ENCODE measurements around the gene FHOD3.

The FHOD3 gene

DNA sequence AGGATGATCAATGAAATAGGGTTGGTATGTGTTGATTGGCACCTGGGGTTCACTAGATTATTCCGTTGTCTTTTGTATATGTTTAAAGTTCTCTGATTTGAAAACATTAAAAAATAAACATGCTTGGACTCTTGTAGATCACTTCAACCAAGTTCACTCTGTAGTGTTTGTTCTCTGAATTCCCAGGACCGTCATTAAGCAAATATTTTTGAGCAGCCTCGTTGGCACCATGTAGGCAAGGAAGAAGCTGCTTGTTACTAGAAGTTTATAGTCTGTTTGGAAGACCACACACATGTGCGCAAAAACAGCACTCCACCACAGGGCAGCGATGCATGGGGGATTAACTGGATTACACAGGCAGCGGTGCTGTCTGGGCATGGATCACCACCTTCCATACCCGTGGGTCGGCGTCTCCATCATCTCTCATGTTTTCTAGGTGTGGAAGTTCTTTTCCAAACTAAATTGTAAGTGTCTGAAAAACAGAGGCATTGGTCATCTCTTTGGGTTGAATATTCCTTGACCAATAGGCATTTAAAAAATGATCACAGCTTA lies 212.2 kb downstream of the FHOD3 start:
- H3K27me3 ChIP-seq (ENCODE audit: insufficient read depth, low read length) = no peaks in the 10 kb centered on the region; the same call in 1 of the 2 replicates
- H3K4me1 ChIP-seq (ENCODE audit: control insufficient read depth, insufficient read depth, low read length, unreplicated experiment) = no peaks in the 10 kb centered on the region

DNA sequence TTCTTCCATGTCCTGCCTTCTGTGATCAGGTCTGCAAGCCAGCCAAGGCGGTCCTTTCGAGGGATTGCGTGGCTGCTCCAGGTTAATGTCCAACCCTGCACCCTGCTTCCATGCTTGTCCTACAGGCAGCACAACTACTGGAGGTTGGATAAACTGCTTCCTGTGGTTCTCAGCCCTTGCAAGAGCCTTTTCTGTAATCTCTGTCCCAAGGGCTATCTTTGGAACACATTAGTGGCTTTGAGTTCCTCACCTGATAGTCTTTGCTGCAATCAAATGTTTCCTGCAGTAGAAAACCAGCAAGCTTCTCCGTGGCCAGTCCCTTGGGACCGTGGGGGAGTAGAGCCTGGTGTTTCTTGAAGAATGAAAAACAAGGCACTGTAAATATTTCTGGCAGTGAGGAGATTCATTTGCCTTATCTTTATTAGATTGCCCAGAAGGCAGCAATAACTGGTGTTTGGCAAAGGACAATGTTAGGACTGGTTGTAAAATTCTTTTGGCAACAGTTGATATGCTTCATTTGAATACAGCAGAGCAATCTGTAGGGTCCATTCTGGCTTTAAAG lies 214.4 kb downstream of the FHOD3 start:
- Histone ChIP-seq H3K27ac (ENCODE audit: low read depth, low read length) (no peak overlapping the region), H3K4me1 (ENCODE audit: control insufficient read depth, insufficient read depth, low read length, unreplicated experiment) (no peaks in the 10 kb centered on the region), H3K36me3 (ENCODE audit: insufficient read depth, low read length) (no peaks in the 10 kb centered on the region), H3K4me3 (ENCODE audit: low read depth, low read length) (no peak overlapping the region), H2AFZ (ENCODE audit: low read length, unreplicated experiment) (no peak overlapping the region), H3K27me3 (ENCODE audit: insufficient read depth, low read length) (no peaks in the 10 kb centered on the region), H3K79me2 (ENCODE audit: control insufficient read depth, insufficient read depth, low read length, unreplicated experiment) (no peaks in the 10 kb centered on the region)

More for the DNA sequence above, 212.2 kb downstream of the FHOD3 start:
- H3K79me2 ChIP-seq (ENCODE audit: control insufficient read depth, insufficient read depth, low read length, unreplicated experiment) = no peaks in the 10 kb centered on the region
- H2AFZ ChIP-seq (ENCODE audit: low read length, unreplicated experiment) = no peak overlapping the region
- H3K27ac ChIP-seq (ENCODE audit: low read depth, low read length) = no peak overlapping the region
- H3K4me3 ChIP-seq (ENCODE audit: low read depth, low read length) = no peak overlapping the region
- no peaks in the 10 kb centered on the region for H3K36me3 ChIP-seq (ENCODE audit: insufficient read depth, low read length)

DNA sequence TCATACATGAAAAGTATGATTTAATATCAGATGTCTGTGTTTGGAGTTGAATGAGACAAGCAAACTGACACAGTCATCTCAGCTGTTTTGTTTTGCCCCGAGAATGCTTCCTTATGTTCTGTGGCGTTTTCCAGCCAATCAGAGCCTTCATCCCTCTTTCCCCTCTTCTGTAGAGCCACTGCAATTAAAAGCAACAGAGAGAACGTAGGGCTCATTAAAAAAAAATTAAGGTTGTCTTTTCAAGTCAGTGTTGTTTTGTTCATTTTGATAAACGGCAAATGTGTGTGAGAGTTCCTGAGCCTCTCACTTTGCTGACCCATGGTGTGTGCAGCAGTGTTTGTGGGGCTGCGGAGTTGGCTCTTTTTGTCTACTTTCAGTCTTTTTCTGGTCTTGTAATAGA lies 216.0 kb downstream of the FHOD3 start:
- no peak overlapping the region for H2AFZ ChIP-seq (ENCODE audit: low read length, unreplicated experiment)
- no peaks in the 10 kb centered on the region for H3K79me2 ChIP-seq (ENCODE audit: control insufficient read depth, insufficient read depth, low read length, unreplicated experiment)
- no peaks in the 10 kb centered on the region for H3K4me1 ChIP-seq (ENCODE audit: control insufficient read depth, insufficient read depth, low read length, unreplicated experiment)
- no peaks in the 10 kb centered on the region for H3K27me3 ChIP-seq (ENCODE audit: insufficient read depth, low read length)
- no peaks in the 10 kb centered on the region for H3K36me3 ChIP-seq (ENCODE audit: insufficient read depth, low read length)
- no peak overlapping the region for H3K27ac ChIP-seq (ENCODE audit: low read depth, low read length)
- H3K4me3 ChIP-seq (ENCODE audit: low read depth, low read length) = no peak overlapping the region

DNA sequence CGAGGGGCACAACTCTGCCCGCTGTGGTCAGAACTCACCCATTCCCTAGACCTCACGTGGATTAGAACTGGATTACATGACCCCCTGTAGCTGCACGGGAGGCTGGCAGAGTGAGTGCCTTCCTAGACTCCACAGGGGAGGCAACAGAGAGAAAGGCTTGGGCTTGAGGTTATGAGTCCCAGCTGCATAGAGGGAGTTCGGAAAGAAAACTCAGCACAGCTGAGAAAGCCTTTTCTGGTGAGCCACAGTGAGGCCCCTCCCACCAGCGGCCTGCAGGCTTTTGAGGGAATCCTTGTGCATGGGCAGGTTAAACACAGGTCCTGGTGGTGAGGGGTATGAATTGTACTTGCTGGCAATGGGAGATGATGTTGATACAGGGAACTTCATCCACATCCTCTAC lies 217.3 kb downstream of the FHOD3 start:
- H3K4me1 ChIP-seq (ENCODE audit: control insufficient read depth, insufficient read depth, low read length, unreplicated experiment) = peaks cover 5% of the 10 kb centered on the region
- H2AFZ ChIP-seq (ENCODE audit: low read length, unreplicated experiment) = no peak overlapping the region
- no peaks in the 10 kb centered on the region for H3K79me2 ChIP-seq (ENCODE audit: control insufficient read depth, insufficient read depth, low read length, unreplicated experiment)
- H3K27me3 ChIP-seq (ENCODE audit: insufficient read depth, low read length) = no peaks in the 10 kb centered on the region
- no peak overlapping the region for H3K4me3 ChIP-seq (ENCODE audit: low read depth, low read length)
- H3K36me3 ChIP-seq (ENCODE audit: insufficient read depth, low read length) = no peaks in the 10 kb centered on the region
- H3K27ac ChIP-seq (ENCODE audit: low read depth, low read length) = no peak overlapping the region

DNA sequence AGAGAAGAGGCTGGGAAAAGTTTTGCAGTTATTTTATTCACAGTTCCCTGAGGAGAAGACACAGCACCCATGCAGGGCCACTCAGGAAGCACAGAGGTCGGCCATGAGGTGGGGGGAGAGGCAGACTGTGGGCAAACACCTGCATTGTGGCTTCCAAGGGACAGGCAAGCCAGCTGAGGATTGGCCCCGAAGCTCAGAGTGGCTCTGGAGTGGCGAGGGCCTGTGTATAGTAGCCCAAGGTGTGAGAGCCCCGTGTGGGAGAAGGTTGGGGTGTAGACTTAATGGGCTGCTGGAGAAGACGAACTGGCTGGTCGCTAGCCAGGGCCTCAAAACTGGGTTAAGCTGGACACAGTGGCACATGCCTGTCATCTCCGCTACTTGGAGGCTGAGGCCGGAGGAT lies 218.7 kb downstream of the FHOD3 start:
- Histone ChIP-seq H3K36me3 (ENCODE audit: insufficient read depth, low read length) (no peaks in the 10 kb centered on the region), H2AFZ (ENCODE audit: low read length, unreplicated experiment) (no peak overlapping the region), H3K4me3 (ENCODE audit: low read depth, low read length) (no peak overlapping the region), H3K27me3 (ENCODE audit: insufficient read depth, low read length) (no peaks in the 10 kb centered on the region), H3K4me1 (ENCODE audit: control insufficient read depth, insufficient read depth, low read length, unreplicated experiment) (peaks cover 5% of the 10 kb centered on the region), H3K27ac (ENCODE audit: low read depth, low read length) (no peak overlapping the region), H3K79me2 (ENCODE audit: control insufficient read depth, insufficient read depth, low read length, unreplicated experiment) (no peaks in the 10 kb centered on the region)

DNA sequence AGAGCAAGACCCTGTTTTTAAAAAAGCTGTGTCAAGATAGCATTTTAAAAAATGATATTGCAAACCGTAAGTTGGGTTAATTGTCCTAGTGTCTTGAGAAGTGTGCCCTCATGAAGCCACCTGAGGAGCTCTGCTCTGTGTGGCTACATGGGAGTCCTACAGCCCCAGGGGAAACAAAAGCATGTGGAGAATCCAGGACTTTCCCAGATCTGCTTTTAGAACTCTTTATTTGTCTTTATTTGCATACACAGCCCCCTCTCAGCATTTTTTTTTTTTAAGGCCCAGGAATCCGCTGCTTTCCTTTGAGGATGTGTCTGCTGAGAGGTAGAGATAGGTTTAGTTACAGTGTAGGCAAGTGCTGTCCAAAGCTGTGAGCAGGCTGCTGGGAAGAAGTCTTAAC lies 219.2 kb downstream of the FHOD3 start:
- Histone ChIP-seq H3K27me3 (ENCODE audit: insufficient read depth, low read length) (no peaks in the 10 kb centered on the region), H3K4me3 (ENCODE audit: low read depth, low read length) (no peak overlapping the region), H2AFZ (ENCODE audit: low read length, unreplicated experiment) (no peak overlapping the region), H3K79me2 (ENCODE audit: control insufficient read depth, insufficient read depth, low read length, unreplicated experiment) (no peaks in the 10 kb centered on the region), H3K4me1 (ENCODE audit: control insufficient read depth, insufficient read depth, low read length, unreplicated experiment) (peaks cover 5% of the 10 kb centered on the region), H3K36me3 (ENCODE audit: insufficient read depth, low read length) (no peaks in the 10 kb centered on the region), H3K27ac (ENCODE audit: low read depth, low read length) (no peak overlapping the region)

DNA sequence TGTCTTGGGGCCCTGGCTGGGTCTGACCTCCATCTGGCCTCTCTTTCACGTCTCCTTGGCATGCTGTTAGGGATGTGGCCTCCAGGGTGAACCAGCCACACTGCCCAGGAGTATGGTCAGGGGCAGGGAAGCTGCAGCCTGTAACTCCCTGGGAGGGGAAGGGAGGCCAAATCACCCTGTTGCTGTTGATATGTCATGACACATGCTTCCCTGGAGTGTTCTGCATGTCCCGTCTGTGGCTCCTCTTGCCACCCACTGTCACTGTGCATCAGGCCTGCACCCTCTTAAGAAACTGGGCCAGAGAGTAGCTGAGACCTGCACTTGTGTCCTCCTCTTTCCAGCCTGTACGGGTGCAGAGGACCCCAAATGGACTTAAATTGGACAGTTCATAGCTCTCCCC lies 221.3 kb downstream of the FHOD3 start:
- Histone ChIP-seq H3K27me3 (ENCODE audit: insufficient read depth, low read length) (no peaks in the 10 kb centered on the region), H3K36me3 (ENCODE audit: insufficient read depth, low read length) (no peaks in the 10 kb centered on the region), H2AFZ (ENCODE audit: low read length, unreplicated experiment) (no peak overlapping the region), H3K79me2 (ENCODE audit: control insufficient read depth, insufficient read depth, low read length, unreplicated experiment) (no peaks in the 10 kb centered on the region), H3K4me3 (ENCODE audit: low read depth, low read length) (no peak overlapping the region), H3K27ac (ENCODE audit: low read depth, low read length) (no peak overlapping the region), H3K4me1 (ENCODE audit: control insufficient read depth, insufficient read depth, low read length, unreplicated experiment) (peaks cover 5% of the 10 kb centered on the region)

DNA sequence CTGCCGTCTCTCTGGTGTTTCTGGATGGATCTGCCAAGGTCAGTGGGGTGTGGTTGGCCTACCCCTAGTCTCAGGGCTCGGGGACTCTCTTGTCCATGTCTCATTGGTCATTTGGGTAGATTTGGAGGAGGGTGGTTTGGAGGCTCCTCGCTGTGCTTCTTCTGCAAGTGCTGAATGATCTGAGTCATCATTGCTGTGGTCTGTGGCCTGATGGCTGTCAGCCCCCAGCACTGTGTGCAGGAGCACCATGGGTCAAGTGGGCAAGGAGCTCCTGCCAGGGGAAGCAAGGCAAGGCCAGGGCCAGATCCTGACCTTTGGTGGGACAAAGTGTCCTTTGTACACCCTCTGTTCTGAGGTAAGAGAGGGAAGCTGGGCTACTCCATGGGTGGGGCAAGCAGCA lies 221.8 kb downstream of the FHOD3 start:
- Histone ChIP-seq H3K27me3 (ENCODE audit: insufficient read depth, low read length) (no peaks in the 10 kb centered on the region), H2AFZ (ENCODE audit: low read length, unreplicated experiment) (no peak overlapping the region)

DNA sequence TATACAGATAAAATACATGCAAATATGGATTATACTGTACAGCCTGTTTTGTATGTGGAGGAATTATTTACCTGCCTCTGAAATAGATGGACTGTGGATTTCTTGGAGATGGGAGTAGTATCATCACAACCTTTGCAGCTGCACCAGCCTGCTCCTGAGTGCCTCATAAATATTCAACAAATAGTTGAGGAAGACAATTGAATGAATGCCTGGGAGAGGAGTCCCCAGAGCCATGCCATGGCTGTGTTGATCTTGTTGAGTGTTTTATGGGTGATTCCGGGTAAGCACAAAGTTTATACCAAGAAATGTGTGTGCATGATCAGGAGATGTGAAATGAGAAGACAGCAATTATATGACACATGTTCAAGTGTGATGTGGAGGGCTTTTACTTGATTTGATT lies 225.0 kb downstream of the FHOD3 start:
- Histone ChIP-seq H3K27me3 (ENCODE audit: insufficient read depth, low read length) (no peaks in the 10 kb centered on the region), H2AFZ (ENCODE audit: low read length, unreplicated experiment) (no peak overlapping the region), H3K36me3 (ENCODE audit: insufficient read depth, low read length) (no peaks in the 10 kb centered on the region), H3K27ac (ENCODE audit: low read depth, low read length) (no peak overlapping the region), H3K4me3 (ENCODE audit: low read depth, low read length) (no peak overlapping the region), H3K79me2 (ENCODE audit: control insufficient read depth, insufficient read depth, low read length, unreplicated experiment) (no peaks in the 10 kb centered on the region), H3K4me1 (ENCODE audit: control insufficient read depth, insufficient read depth, low read length, unreplicated experiment) (peaks cover 5% of the 10 kb centered on the region)

More for the DNA sequence above, 221.8 kb downstream of the FHOD3 start:
- no peaks in the 10 kb centered on the region for H3K79me2 ChIP-seq (ENCODE audit: control insufficient read depth, insufficient read depth, low read length, unreplicated experiment)
- H3K4me1 ChIP-seq (ENCODE audit: control insufficient read depth, insufficient read depth, low read length, unreplicated experiment) = peaks cover 5% of the 10 kb centered on the region
- H3K36me3 ChIP-seq (ENCODE audit: insufficient read depth, low read length) = no peaks in the 10 kb centered on the region
- H3K27ac ChIP-seq (ENCODE audit: low read depth, low read length) = no peak overlapping the region
- no peak overlapping the region for H3K4me3 ChIP-seq (ENCODE audit: low read depth, low read length)

DNA sequence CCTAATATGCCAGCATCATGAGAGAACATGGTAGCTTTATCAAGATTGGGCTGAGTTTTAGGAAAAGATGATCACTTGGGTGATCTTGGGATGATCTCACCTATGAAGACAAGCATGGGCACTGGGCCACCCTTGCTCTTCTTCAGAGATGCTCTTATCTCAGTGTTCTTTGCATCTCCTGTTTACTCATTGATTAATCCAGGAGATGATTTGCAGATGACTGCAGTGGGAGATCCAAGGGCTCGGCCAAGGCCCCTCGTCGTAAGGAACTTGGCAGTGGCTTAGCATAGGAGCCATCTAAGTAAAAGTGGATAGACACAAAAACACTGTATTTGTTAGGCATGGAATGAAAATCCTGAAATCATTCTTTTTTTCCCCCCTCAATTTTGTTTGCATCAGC lies 228.4 kb downstream of the FHOD3 start:
- no peaks in the 10 kb centered on the region for H3K79me2 ChIP-seq (ENCODE audit: control insufficient read depth, insufficient read depth, low read length, unreplicated experiment)
- H3K4me3 ChIP-seq (ENCODE audit: low read depth, low read length) = no peak overlapping the region
- no peak overlapping the region for H3K27ac ChIP-seq (ENCODE audit: low read depth, low read length)
- no peaks in the 10 kb centered on the region for H3K4me1 ChIP-seq (ENCODE audit: control insufficient read depth, insufficient read depth, low read length, unreplicated experiment)
- no peaks in the 10 kb centered on the region for H3K36me3 ChIP-seq (ENCODE audit: insufficient read depth, low read length)
- no peak overlapping the region for H2AFZ ChIP-seq (ENCODE audit: low read length, unreplicated experiment)
- no peaks in the 10 kb centered on the region for H3K27me3 ChIP-seq (ENCODE audit: insufficient read depth, low read length)

DNA sequence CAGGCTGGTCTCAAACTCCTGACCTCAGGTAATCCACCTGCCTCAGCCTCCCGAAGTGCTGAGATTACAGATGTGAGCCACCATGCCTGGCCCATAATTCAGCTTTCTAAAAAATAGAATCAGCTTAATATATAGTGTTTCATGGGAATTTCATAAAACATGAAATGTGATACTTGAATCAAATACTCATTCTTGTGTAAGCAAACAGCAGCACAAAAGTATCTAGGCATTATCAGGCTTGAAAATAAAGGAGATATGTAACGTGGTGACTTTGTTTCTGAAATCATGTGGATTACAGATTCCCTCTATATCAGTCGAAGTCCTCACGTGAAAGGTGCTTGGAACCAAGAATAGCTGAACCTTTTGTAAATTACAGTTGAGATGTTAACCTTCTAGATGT lies 229.1 kb downstream of the FHOD3 start:
- H3K79me2 ChIP-seq (ENCODE audit: control insufficient read depth, insufficient read depth, low read length, unreplicated experiment) = no peaks in the 10 kb centered on the region
- H2AFZ ChIP-seq (ENCODE audit: low read length, unreplicated experiment) = no peak overlapping the region
- H3K27me3 ChIP-seq (ENCODE audit: insufficient read depth, low read length) = no peaks in the 10 kb centered on the region
- no peak overlapping the region for H3K4me3 ChIP-seq (ENCODE audit: low read depth, low read length)
- H3K36me3 ChIP-seq (ENCODE audit: insufficient read depth, low read length) = no peaks in the 10 kb centered on the region
- no peak overlapping the region for H3K27ac ChIP-seq (ENCODE audit: low read depth, low read length)
- no peaks in the 10 kb centered on the region for H3K4me1 ChIP-seq (ENCODE audit: control insufficient read depth, insufficient read depth, low read length, unreplicated experiment)

Data from ACC112 (cell line).